Measurements from ENCODE around the gene HSPBP1. TPM values are rescaled to one million over a fixed set of nuclear protein-coding genes. Genes with fewer than 3 reads are reported as not detected.

The HSPBP1 gene
- total and polyA plus RNA-seq, 9 of the 15 experiments (the other 6 are each of a cell fraction or from before 2014, with no cell fraction given) = 0.83 to 81.3 (median 21.8) TPM

- TF ChIP-seq NCOA2 (IDR thresholded peaks at IDR 0.05; ENCODE audit: partially characterized antibody in 2 of 2) (no peak), TAF15 (IDR thresholded peaks at IDR 0.05; ENCODE audit: low read depth, low read length) (no peak), RB1 (IDR thresholded peaks at IDR 0.05; ENCODE audit: low read depth) (no peak), NR2F6 (CRISPR knock-in tag; IDR thresholded peaks at IDR 0.05) (no peak), ERF (CRISPR knock-in tag; IDR thresholded peaks at IDR 0.05) (no peak), ZNF77 (CRISPR knock-in tag; IDR thresholded peaks at IDR 0.05) (no peak), NEUROD1 (IDR thresholded peaks at IDR 0.05; ENCODE audit: borderline replicate concordance, low read depth, low read length, partially characterized antibody) (peak; percentile 32), PHF20 (IDR thresholded peaks at IDR 0.05; ENCODE audit: partially characterized antibody) (peak; percentile 56), THRA (IDR thresholded peaks at IDR 0.05) (no peak), SMARCC2 (IDR thresholded peaks at IDR 0.05; ENCODE audit: low read depth) (no peak), ZNF584 (CRISPR knock-in tag; IDR thresholded peaks at IDR 0.05; ENCODE audit: low read depth) (peak; percentile 88), MBD1 (CRISPR knock-in tag; IDR thresholded peaks at IDR 0.05) (peak; percentile 79; the same call in 1 of the 2 replicates), CBX8 (IDR thresholded peaks at IDR 0.05; ENCODE audit: borderline replicate concordance, extremely low read depth, low read depth, low read length, poor library complexity, severe bottlenecking) (no peak), SUPT5H (IDR thresholded peaks at IDR 0.05) (peak; percentile 40), ZNF583 (CRISPR knock-in tag; IDR thresholded peaks at IDR 0.05) (peak; percentile 63; the same call in 1 of the 2 replicates), MXD1 (CRISPR knock-in tag; IDR thresholded peaks at IDR 0.05; ENCODE audit: borderline replicate concordance, poor library complexity, severe bottlenecking) (no peak), SMARCA4 (IDR thresholded peaks at IDR 0.05) (peak; percentile 60; the same call in 1 of the 2 replicates), MNT (conservative IDR thresholded peaks at IDR 0.05) (0 out of 4 replicates have a peak, but pooled peaks of 1 of the 2 experiments have one; percentile 21), BCL6 (CRISPR knock-in tag; IDR thresholded peaks at IDR 0.05) (0 out of 2 replicates have a peak, but pooled peaks have one; percentile 43), ZNF75A (CRISPR knock-in tag; IDR thresholded peaks at IDR 0.05) (peak; percentile 69; the same call in 1 of the 2 replicates), PHTF2 (CRISPR knock-in tag; IDR thresholded peaks at IDR 0.05) (no peak), ZNF511 (CRISPR knock-in tag; IDR thresholded peaks at IDR 0.05) (peak; percentile 71; the same call in 1 of the 2 replicates)
Measured at GRCh38 chr19:55270172-55270942, 9.6 kb downstream of the HSPBP1 start (continued).
